Erythroblast (primary cell): ENCODE results near the gene WAC.
"Not testable (repeated sequence)": the region's sequence is repeated elsewhere in the genome, so short reads cannot be mapped to it uniquely, and the experiment has no call there.

ENCODE experiments used
- DNase-seq, 2 experiments: peaks; one replicate each; lab custom pipeline; 2025; lab: John Stamatoyannopoulos, UW
- GATA1 ChIP-seq: IDR thresholded peaks from 2 replicates; pipeline ENCODE4 v1.6.1; 2011; ENCODE audit warnings: low read depth, mild to moderate bottlenecking, control low read depth, low read length, moderate library complexity
- POLR2A ChIP-seq: IDR thresholded peaks from 2 replicates; pipeline ENCODE4 v1.6.1; 2011; ENCODE audit warnings: mild to moderate bottlenecking, low read length

WAC gene

DNA sequence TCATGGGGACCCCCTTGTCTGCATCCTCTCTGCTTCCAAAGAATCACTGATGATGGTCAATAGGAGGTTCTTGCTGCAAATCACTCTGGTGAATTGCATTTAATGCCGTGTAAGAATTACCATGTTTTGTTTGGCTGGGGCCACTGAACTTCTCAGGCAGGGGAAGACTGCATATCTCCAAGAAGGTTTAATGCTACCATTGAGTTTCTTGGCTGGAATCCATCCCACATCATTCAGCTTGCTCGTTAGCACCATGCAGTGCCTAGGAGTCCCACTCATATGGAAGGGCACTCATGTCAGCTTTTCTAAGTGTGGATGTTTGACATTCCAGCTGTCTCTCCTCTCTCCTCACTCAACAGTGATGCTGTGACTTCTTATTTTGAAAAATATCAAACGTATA lies 94.2 kb downstream of the WAC start:
- no peak for DNase-seq
- TF ChIP-seq GATA1 (no peak), POLR2A (no peak)

DNA sequence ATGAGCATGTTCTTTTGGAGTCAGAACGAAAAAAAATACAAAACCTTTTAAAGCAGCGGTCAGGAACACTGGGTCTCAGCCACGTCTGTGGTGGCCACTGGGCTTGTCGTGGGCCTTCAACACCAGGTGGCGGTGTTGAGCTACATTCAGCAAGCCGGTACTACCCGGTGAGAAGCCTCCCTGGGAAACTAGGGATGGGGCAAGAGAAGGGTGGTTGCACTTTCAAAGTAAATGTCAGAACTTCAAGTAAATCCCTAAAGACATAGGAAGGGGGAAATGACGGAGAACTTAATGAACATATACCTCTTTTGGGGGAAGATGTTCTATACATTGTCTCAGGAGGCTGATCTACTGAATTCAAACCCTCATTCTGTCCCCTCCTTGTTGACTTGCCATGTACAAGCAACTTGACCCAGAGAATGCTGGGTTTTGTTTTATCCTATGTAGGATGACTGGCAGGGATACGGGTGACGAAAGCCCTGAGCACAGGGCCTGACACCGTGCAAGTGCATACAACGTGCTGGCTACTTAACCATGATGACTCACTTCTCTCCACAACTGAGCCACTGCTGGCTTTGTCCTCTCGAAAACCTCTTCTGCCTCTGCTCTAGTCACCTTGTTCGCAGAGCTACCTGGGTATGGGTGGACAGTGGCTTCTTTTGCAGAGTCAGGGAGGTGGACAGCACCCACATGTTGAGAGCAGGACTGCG lies 95.4 kb downstream of the WAC start:
- TF ChIP-seq GATA1 (no peak), POLR2A (no peak)
- peak; percentile 64 to 83 for DNase-seq

DNA sequence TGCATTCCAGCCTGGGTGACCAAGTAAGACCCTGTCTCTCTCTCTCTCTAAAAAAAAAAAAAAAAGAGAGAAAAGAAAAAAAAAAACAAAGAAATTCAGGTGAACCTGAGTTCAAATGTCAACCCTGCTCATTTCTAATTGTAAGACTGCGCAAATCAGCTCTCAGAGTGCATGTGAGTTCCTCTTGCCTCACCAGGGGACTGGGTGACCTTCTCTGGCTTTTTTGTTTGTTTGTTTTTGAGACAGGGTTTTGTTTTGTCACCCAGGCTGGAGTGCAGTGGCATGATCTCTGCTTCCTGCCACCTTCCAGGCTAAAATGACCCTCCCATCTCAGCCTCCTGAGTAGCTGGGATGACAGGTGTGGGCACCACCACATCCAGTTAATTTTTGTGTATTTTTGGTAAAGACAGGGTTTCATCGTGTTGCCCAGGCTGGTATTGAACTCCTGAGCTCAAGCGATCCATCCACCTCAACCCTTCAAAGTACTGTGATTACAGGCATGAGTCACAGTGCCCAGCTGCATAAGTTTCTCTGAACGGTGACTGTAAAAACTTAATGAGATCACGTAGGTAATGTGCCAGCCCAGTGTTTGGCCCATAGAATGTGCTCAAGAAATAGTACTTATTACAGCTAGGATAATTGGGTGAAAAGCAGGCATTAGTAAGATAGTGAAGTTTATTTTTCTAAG lies 99.1 kb downstream of the WAC start:
- no peak for DNase-seq
- TF ChIP-seq GATA1 (no peak), POLR2A (no peak)

DNA sequence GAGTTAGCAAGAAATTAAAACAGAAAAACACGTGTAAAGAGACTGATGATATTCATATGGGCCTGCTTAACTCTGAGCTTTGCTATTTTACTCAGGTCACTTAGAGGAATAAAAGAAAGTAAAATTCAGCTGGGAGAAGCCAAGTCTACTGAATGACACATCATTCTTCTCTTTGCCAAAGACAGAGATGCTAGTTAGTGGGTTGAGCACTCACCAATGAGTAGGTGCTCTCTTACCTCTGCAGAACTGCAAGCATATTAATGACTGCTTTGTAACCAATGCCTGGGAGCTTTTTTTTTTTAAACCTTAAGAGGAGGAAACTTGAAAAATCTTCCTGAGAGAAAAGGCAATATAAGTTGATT lies 99.6 kb downstream of the WAC start:
- TF ChIP-seq POLR2A (no peak), GATA1 (no peak)
- no peak for DNase-seq

DNA sequence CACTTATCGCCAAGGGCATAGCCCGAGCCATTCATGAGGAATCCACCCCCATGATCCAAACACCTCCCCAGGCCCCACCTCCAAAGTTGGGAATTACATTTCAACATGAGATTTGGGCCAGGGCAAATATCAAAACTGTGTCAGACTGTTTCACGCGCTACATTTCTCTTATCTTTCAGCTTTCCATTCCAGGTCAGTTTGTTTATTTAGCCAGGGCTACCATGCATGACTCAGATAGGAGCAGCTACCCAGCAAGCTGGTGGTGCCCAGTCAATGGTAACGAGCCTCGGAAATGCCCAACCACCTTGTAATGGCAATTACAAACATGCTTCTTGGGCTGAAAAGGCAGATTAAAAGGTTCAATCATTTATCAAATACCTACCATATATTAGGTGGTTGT lies 100.8 kb downstream of the WAC start:
- no peak for DNase-seq
- TF ChIP-seq GATA1 (no peak), POLR2A (no peak)

DNA sequence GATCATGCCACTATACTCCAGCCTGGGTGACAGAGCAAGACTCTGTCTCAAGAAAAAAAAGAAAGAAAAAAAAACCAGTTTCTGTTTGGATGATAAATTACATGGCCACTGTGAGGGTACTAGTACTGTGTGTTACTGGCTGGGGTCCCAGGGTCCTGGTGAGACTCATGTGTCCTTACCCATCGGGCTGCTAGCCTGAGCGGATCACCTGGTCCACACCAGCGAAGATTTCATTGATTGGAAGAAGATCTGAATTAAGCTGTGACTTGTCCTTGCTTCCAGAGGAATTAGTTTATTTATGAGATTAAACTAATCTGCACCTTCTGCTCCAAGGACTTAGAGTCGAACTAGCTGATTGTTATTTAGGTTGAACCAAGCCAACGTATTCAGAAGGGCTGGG lies 104.4 kb downstream of the WAC start:
- TF ChIP-seq GATA1 (no peak), POLR2A (no peak)
- no peak for DNase-seq

DNA sequence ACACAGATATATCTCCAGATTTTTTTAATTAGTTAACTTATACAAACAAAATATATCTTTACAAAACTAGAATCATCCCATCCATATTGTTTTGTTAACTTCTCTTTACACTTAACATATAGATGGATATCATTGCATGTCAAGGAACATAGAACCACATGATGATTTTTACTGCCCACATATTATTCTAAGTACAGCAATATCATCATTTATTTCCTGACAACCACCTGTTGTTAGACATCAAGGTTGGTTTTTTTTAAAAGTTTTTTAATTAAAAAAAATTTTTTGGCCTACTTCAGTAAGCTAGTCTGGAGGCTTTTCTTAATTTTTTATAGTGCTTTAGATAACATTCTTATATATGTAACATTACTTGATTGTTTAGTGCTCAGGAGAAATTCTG lies 105.5 kb downstream of the WAC start:
- DNase-seq = no peak
- TF ChIP-seq POLR2A = no peak
- no peak for TF ChIP-seq GATA1

DNA sequence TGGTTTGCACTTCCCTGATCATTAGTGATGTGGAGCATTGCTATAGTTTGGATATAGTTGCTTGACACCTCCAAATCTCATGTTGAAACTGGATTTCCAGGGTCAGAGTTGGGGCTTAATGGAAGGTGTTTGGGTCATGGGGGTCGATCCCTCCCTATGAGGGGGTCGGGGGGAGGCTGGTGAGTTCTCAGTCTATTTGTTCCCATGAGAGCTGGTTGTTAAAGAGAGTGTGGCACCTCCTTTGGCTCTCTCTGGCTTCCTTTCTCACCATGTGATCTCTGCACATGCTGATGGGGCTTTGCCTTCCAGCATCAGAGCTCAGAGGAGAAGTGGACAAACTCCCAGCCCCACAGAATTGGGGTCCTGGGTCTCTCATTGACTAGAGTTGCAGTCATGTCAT lies 107.6 kb downstream of the WAC start:
- DNase-seq = no peak
- TF ChIP-seq GATA1 = no peak
- TF ChIP-seq POLR2A = no peak

DNA sequence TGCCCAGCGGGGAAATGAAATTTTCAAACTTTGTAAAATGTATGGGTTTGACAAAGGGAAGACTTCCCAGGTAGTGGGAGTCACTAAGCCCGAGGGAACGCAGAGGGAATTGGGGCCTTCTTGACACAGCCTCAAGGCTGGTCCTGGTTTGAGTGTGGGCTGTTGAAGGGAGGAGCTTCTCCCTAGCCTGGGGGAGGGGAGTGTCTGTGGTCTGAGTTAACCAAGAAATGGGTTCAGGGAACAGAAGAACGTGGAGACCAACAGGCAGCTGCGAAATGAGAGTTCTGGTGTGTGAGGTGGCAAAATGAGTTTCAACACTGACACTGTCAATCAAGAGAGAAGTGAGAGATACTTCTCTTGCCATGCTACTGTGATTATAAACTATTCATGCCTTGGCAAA lies 111.7 kb downstream of the WAC start:
- DNase-seq = no peak
- TF ChIP-seq GATA1 (no peak), POLR2A (no peak)

DNA sequence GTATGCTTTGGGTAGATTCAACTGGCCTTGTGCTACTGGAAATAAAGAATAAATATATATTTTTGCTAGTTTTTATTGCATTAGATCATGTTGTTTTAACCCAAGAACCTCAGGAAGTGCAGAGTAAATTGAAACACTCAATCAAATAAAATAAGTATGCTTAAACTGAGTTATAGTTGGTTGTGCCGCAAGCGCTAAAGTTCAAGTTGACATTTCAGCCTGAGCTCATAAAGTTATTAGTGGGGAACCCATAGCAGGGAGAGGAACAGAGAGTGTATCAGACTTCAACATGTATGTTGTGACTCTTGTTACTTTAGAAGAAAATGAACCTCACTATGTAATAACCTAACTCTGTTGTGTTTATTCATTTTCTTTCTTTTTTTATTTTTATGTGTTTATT lies 119.2 kb downstream of the WAC start:
- no peak for DNase-seq
- TF ChIP-seq GATA1 = no peak
- TF ChIP-seq POLR2A = no peak

DNA sequence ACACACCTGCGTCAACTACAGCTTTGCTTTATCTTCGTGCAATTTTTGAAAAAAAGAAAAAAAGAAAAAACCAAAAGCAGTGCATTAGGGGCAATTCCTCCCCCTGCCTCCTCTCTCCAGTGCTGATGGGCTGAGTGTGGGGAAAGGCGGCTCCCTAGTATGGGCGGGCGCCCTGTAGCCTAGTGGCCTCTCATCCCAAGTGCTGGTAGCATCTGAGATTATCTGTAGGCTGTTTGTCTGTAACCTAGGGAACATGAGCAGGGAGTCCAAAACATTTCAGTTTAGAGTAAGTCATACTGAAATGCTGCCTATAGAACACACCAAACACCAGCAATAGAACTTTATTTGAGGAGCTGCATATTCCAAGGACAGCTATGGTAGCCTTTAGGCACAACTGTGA lies 119.8 kb downstream of the WAC start:
- TF ChIP-seq POLR2A (no peak), GATA1 (no peak)
- DNase-seq = no peak

DNA sequence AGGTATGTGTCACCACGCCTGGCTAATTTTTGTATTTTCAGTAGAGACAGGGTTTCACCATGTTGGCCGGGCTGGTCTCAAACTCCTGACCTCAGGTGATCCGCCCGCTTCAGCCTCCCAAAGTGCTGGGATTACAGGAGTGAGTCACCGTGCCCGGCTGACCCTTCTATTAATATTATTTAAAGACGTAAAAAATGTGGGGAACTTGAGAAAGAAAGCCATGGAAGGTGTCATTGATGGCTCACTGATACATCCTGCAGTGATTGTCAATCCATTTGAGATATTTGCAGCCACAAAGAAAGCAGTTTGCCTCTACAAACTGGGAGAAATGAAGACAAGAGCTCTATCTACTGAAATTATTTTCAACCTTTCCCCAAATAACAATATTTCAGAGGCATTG lies 125.9 kb downstream of the WAC start:
- not testable (repeated sequence) for DNase-seq

DNA sequence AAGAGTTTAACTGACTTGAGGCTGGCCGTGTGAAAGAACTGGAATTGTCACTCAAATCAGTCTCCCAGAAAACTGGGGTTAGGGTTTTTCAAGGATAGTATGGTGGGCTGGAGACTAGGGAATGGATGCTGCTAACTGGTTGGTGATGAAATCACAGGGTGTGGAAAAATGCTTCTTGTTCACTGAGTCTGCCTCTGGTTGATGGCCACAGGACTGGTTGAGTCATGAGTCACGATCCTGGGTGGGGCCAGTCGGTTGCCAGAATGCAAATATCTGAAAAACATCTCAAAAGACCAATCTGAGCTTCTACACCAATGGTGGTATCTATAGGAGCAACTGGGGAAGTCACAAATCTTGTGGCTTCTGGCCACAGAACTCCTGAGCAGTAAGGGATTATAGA lies 128.1 kb downstream of the WAC start:
- peak in 1 of 2 experiments; percentile 4 for DNase-seq
- TF ChIP-seq GATA1 (no peak), POLR2A (no peak)

DNA sequence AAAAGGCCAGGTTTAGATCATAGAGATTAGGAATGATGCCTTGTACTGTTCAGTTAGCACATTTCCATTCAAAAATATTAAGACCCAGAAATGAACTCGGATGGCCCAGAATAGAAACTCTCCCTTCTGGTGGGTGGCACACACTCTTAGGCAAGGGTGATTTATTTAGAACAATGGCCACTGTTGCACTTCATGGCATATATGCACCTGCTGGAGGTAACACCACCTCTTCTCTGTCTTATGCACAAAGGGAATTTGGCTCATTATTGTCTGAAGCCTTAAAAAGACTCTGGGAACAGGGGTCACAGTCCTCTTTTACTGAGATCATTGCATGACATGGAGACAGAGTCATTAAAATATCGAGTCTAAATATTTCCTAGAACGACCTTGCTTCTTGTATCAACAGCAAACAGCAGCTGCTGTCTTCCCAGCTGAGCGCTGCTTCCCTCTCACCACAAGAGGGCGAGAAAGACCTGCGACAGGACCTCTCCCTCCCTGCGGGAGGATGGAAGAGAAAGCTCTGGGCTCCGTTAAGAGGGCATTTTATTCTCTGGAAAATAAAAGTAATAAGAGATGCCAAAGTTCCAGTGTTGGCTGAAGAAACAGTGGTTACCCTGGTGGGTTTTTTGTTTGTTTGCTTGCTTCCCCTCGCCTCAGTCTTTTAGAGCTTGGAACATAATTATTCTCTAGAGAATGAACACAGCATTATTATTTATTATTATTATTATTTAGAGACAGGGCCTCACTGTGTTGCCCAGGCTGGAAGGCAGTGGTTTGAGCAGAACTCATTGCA lies 130.9 kb downstream of the WAC start:
- TF ChIP-seq GATA1 = no peak
- no peak for TF ChIP-seq POLR2A
- DNase-seq = peak; percentile 67 to 77

DNA sequence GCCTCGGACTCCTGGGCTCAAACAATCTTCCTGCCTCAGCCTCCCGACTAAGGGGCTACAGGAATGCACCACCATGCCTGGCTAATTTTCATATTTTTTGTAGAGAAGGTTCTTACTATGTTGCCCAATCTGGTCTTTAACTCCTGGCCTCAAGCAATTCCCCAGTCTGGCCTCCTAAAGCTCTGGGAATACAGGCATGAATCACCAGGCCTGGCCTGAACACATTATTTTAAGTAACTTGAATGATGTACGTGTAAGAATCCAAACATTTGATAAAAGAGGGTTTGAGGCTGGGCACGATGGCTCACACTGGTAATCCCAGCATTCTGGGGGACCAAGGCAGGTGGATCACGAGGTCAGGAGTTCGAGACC lies 131.4 kb downstream of the WAC start:
- TF ChIP-seq GATA1 = no peak
- no peak for TF ChIP-seq POLR2A
- no peak for DNase-seq
